Measurements from ENCODE around the gene GBE1.
"Not testable (repeated sequence)": the region's sequence is repeated elsewhere in the genome, so short reads cannot be mapped to it uniquely, and the experiment has no call there.

The GBE1 gene

GRCh38 chr3:81531263-81531662 is 230.2 kb downstream of the GBE1 start:
- DNase-seq (ENCODE audit: low spot score) = no peak

- DNase-seq (ENCODE audit: low spot score) = no peak
Observed at GRCh38 chr3:81530180-81530939, 231.1 kb downstream of the GBE1 start.

GRCh38 chr3:81521855-81522254 is 239.6 kb downstream of the GBE1 start:
- no peak for DNase-seq (ENCODE audit: low spot score)

GRCh38 chr3:81518945-81519344 is 242.5 kb downstream of the GBE1 start:
- no peak for DNase-seq (ENCODE audit: low spot score)

- no peak for DNase-seq (ENCODE audit: low spot score)
Observed at GRCh38 chr3:81516042-81516441, 245.4 kb downstream of the GBE1 start.

GRCh38 chr3:81513591-81513990 is 247.9 kb downstream of the GBE1 start:
- no peak for DNase-seq (ENCODE audit: low spot score)

- DNase-seq (ENCODE audit: low spot score) = no peak
Observed at GRCh38 chr3:81503026-81503425, 258.4 kb downstream of the GBE1 start.

GRCh38 chr3:81502236-81502635 is 259.2 kb downstream of the GBE1 start:
- DNase-seq (ENCODE audit: low spot score) = no peak

- DNase-seq (ENCODE audit: low spot score) = no peak
Observed at GRCh38 chr3:81500039-81500438, 261.4 kb downstream of the GBE1 start.

GRCh38 chr3:81497572-81498251 is 263.7 kb downstream of the GBE1 start:
- no peak for DNase-seq (ENCODE audit: low spot score)

- DNase-seq (ENCODE audit: low spot score) = no peak
Observed at GRCh38 chr3:81496407-81497104, 264.9 kb downstream of the GBE1 start.

- DNase-seq (ENCODE audit: low spot score) = not testable (repeated sequence)
Observed at GRCh38 chr3:81492471-81492870, 269.0 kb downstream of the GBE1 start.

GRCh38 chr3:81492040-81492439 is 269.4 kb downstream of the GBE1 start:
- no peak for DNase-seq (ENCODE audit: low spot score)

- DNase-seq (ENCODE audit: low spot score) = peak; percentile 75
Observed at GRCh38 chr3:81490541-81491288, 270.7 kb downstream of the GBE1 start.

- DNase-seq (ENCODE audit: low spot score) = no peak
Observed at GRCh38 chr3:81485444-81485865, 276.0 kb downstream of the GBE1 start.

- DNase-seq (ENCODE audit: low spot score) = no peak
Observed at GRCh38 chr3:81484520-81484919, 276.9 kb downstream of the GBE1 start.

GRCh38 chr3:81483046-81483445 is 278.4 kb downstream of the GBE1 start:
- DNase-seq (ENCODE audit: low spot score) = no peak

- DNase-seq (ENCODE audit: low spot score) = no peak
Observed at GRCh38 chr3:81477740-81478139, 283.7 kb downstream of the GBE1 start.

GRCh38 chr3:81476692-81477091 is 284.8 kb downstream of the GBE1 start:
- DNase-seq (ENCODE audit: low spot score) = no peak

GRCh38 chr3:81472600-81473362 is 288.7 kb downstream of the GBE1 start:
- DNase-seq (ENCODE audit: low spot score) = peak; percentile 53

GRCh38 chr3:81470524-81471278 is 290.7 kb downstream of the GBE1 start:
- no peak for DNase-seq (ENCODE audit: low spot score)

Measured in kidney capillary endothelial cell (primary cell).